ENCODE measurements around the gene DSCAM. TPM values are rescaled to one million over a fixed set of nuclear protein-coding genes. Genes with fewer than 3 reads are reported as not detected.

Gene DSCAM
- total RNA-seq, 4 donors from 2014 or later, result under 0.01 to 0.44 TPM; not detected in 2

DNA sequence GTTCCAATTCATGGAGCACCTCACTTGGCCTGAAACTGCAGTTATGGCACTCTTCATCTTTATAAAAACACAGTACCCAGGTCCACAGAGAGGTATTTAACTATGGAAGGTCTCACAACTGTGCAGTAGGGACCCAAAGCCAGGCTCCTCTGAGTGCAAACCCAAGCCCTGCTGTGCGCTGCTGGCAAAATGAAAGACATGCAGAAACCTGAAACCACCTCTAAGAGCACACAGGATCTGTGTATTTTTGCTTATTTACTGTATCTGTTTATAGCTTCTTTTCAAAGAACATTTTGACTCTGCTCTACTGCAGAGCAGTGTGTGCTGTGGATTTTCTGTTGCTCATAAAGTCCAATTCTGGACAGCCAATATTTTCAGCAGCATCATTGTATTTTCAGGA is 166.6 kb downstream of the DSCAM start:
- no peak overlapping the region for H3K4me3 ChIP-seq
- 93 to 100% methylated on average over 1 of the region's 1 CpG for WGBS, 2 donors
- H3K9me3 ChIP-seq, result no peaks in the 10 kb centered on the region
- peaks cover 0 to 5% (median 0%) of the 10 kb centered on the region in 4 donors for H3K4me1 ChIP-seq
- H3K27ac ChIP-seq, result no peak overlapping the region
- DNase-seq (ENCODE audit: low spot score in 2 of 2), result no peak
- no peaks in the 10 kb centered on the region for H3K27me3 ChIP-seq
- no peak for TF ChIP-seq POLR2A (IDR thresholded peaks at IDR 0.05)
- TF ChIP-seq, protein P1, sequence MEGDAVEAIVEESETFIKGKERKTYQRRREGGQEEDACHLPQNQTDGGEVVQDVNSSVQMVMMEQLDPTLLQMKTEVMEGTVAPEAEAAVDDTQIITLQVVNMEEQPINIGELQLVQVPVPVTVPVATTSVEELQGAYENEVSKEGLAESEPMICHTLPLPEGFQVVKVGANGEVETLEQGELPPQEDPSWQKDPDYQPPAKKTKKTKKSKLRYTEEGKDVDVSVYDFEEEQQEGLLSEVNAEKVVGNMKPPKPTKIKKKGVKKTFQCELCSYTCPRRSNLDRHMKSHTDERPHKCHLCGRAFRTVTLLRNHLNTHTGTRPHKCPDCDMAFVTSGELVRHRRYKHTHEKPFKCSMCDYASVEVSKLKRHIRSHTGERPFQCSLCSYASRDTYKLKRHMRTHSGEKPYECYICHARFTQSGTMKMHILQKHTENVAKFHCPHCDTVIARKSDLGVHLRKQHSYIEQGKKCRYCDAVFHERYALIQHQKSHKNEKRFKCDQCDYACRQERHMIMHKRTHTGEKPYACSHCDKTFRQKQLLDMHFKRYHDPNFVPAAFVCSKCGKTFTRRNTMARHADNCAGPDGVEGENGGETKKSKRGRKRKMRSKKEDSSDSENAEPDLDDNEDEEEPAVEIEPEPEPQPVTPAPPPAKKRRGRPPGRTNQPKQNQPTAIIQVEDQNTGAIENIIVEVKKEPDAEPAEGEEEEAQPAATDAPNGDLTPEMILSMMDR (IDR thresholded peaks at IDR 0.05), result no peak
- no peak for TF ChIP-seq EP300 (IDR thresholded peaks at IDR 0.05)
- H3K36me3 ChIP-seq, result no peaks in the 10 kb centered on the region

DNA sequence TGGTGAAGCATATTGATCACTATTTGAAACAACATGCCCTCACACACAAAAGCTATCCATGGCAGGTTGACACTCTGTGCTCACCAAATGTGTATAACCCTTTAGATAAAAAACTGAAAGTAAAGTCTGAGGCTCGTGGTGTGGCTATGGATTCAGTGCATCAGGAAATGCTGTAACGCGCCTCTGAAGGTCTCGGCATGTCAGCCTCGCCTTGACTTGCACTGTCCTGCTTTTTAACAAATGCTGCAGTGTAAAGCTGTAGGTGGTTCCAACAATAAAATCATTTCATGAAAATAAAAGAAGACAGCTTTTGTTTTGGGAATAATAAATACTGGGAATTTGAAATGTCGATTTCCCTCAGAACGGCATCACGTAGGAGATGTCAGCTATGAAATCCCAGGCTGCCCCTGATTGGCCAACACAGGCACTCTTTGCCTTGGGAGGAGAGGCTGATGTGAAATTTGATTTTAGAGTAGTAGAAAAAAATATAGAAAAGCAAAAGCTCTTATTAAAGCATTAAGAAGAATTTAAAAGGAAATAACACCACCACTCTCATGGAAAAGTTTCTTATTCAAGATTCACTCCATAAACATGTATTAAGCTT is 168.2 kb downstream of the DSCAM start:
- Histone ChIP-seq H3K4me1 (peaks cover 0 to 5% (median 0%) of the 10 kb centered on the region in 4 donors), H3K9me3 (no peaks in the 10 kb centered on the region), H3K27me3 (no peaks in the 10 kb centered on the region), H3K4me3 (no peak overlapping the region), H3K27ac (no peak overlapping the region), H3K36me3 (no peaks in the 10 kb centered on the region)
- TF ChIP-seq, protein P1 (IDR thresholded peaks at IDR 0.05), result no peak
- TF ChIP-seq EP300 (IDR thresholded peaks at IDR 0.05) (no peak), POLR2A (IDR thresholded peaks at IDR 0.05) (no peak)
- no peak for DNase-seq (ENCODE audit: low spot score in 2 of 2)
- WGBS, 2 donors, result 42 to 46% methylated on average over 8 of the region's 8 CpGs

DNA sequence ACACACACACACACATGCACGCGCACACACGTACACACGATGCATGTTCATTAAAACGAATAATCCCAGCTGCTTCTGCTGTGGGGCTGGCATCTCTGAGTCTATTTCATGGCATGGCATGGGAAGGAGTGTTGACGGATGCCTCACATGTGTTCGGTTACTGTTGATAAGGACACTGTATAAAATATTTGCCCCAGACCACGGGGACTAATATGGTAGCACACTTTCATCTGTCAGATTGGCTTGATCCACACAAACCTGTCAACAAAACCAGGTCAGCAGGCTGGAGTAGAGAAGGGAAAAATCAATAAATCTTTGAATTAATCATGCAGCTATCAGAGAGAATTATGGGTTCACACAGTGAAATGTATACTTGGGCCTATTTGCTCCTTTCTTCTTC is 171.9 kb downstream of the DSCAM start:
- no peak for DNase-seq (ENCODE audit: low spot score in 2 of 2)
- H3K9me3 ChIP-seq, result no peaks in the 10 kb centered on the region
- H3K27ac ChIP-seq, result no peak overlapping the region
- H3K36me3 ChIP-seq, result no peaks in the 10 kb centered on the region
- TF ChIP-seq EP300 (IDR thresholded peaks at IDR 0.05) (no peak), POLR2A (IDR thresholded peaks at IDR 0.05) (no peak)
- TF ChIP-seq, protein P1 (IDR thresholded peaks at IDR 0.05), result no peak
- no peaks in the 10 kb centered on the region for H3K27me3 ChIP-seq
- H3K4me3 ChIP-seq, result no peak overlapping the region
- 89 to 92% methylated on average over 8 of the region's 8 CpGs for WGBS, 2 donors
- peaks cover 0 to 5% (median 0%) of the 10 kb centered on the region in 4 donors for H3K4me1 ChIP-seq

DNA sequence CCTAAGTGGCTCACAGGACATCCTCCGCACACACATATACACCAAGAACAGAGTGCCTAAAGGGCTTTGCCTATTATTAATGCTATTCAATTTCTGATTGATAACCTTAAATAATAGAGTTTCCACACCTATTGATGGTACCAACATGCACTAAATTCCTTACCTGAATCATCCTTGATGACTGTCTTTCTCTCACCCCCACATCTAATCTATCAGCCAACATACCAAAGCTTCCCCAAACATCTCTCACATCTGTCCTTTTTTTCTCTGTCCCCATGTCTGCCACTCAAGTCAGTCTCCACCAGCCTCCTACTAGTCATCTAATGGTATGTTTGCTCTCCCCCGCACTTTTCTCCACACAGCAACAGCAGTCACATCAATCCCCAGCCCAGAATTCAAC is 174.4 kb downstream of the DSCAM start:
- Histone ChIP-seq H3K36me3 (no peaks in the 10 kb centered on the region), H3K4me3 (no peak overlapping the region), H3K27me3 (no peaks in the 10 kb centered on the region), H3K9me3 (no peaks in the 10 kb centered on the region), H3K27ac (no peak overlapping the region), H3K4me1 (no peaks in the 10 kb centered on the region)
- no peak for TF ChIP-seq POLR2A (IDR thresholded peaks at IDR 0.05)
- TF ChIP-seq EP300 (IDR thresholded peaks at IDR 0.05), result no peak
- TF ChIP-seq, protein P1 (IDR thresholded peaks at IDR 0.05), result no peak
- no peak for DNase-seq (ENCODE audit: low spot score in 2 of 2)
- WGBS, 2 donors, result 50 to 70% methylated on average over 2 of the region's 2 CpGs

DNA sequence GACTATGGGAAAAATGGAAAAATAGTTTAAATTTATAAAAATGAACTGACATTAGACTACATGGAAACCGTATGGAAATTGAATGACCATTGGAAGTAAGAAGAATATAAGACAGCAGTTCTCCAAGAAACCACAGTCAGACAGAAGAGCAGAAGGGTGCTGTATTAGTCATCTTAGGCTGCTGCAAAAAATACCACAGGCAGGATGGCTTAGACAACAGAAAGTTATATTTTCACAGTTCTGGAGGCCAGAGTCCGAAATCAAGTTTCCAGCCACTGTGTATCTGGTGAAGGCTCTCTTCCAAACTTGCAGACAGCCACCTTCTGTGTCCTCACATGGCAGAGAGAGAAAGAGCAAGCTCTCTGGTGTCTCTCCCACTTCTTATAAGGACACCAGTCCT is 175.2 kb downstream of the DSCAM start:
- Histone ChIP-seq H3K27me3 (no peaks in the 10 kb centered on the region), H3K4me3 (no peak overlapping the region), H3K36me3 (no peaks in the 10 kb centered on the region), H3K27ac (no peak overlapping the region), H3K4me1 (no peaks in the 10 kb centered on the region), H3K9me3 (no peaks in the 10 kb centered on the region)
- DNase-seq (ENCODE audit: low spot score in 2 of 2), result no peak
- 82 to 91% methylated on average over 2 of the region's 2 CpGs for WGBS, 2 donors
- TF ChIP-seq EP300 (IDR thresholded peaks at IDR 0.05) (no peak), POLR2A (IDR thresholded peaks at IDR 0.05) (no peak)
- TF ChIP-seq, protein P1 (IDR thresholded peaks at IDR 0.05), result no peak
